ENCODE results near the gene IRAK3. TPM values are rescaled to one million over a fixed set of nuclear protein-coding genes. Genes with fewer than 3 reads are reported as not detected.

Gene IRAK3
- total RNA-seq, 1 experiment from 2014 or later, result 0.44 TPM

DNA sequence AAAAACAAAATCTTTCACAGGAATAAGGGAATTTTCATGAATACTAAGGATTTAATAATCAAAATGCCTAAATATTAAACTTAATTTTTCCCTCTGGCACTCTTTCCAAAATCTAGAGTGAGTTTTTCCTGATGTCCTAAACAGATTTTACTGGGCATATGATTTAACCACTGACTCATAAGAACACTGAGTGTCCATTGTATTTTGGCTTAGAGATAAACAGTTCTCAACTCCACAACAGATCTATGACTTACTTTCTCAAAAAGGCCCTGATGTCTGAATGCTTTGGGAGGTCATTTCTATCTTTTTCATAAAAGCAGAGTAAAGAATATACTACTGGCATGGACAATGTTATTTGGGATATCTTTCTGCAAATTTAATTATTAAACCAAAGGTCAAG lies 34.2 kb upstream of the IRAK3 start:
- no peak overlapping the region for H4K8ac ChIP-seq (replicated peaks; ENCODE audit: insufficient read length, low read depth, low read length)
- H3K4me2 ChIP-seq (ENCODE audit: insufficient read depth, insufficient read length, low read length), result no peak overlapping the region
- H3K4me1 ChIP-seq (ENCODE audit: insufficient read depth, low read length), result no peaks in the 10 kb centered on the region
- H2BK15ac ChIP-seq (ENCODE audit: low read depth, low read length), result no peak overlapping the region
- H3K23me2 ChIP-seq (ENCODE audit: insufficient read length, low read depth, low read length, poor library complexity, severe bottlenecking), result no peaks in the 10 kb centered on the region
- no peak overlapping the region for H2AK5ac ChIP-seq (ENCODE audit: insufficient read length, low read length)
- no peak overlapping the region for H3K4ac ChIP-seq (ENCODE audit: low read depth, low read length)
- no peak overlapping the region for H3K56ac ChIP-seq (ENCODE audit: insufficient read length, low read depth, low read length)
- H3K9me3 Mint-ChIP-seq, result no peaks in the 10 kb centered on the region; a peak in 1 of 5 replicates
- H3K23ac ChIP-seq (ENCODE audit: insufficient read length, low read depth, low read length), result no peak overlapping the region
- TF ChIP-seq, protein P1, sequence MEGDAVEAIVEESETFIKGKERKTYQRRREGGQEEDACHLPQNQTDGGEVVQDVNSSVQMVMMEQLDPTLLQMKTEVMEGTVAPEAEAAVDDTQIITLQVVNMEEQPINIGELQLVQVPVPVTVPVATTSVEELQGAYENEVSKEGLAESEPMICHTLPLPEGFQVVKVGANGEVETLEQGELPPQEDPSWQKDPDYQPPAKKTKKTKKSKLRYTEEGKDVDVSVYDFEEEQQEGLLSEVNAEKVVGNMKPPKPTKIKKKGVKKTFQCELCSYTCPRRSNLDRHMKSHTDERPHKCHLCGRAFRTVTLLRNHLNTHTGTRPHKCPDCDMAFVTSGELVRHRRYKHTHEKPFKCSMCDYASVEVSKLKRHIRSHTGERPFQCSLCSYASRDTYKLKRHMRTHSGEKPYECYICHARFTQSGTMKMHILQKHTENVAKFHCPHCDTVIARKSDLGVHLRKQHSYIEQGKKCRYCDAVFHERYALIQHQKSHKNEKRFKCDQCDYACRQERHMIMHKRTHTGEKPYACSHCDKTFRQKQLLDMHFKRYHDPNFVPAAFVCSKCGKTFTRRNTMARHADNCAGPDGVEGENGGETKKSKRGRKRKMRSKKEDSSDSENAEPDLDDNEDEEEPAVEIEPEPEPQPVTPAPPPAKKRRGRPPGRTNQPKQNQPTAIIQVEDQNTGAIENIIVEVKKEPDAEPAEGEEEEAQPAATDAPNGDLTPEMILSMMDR (conservative IDR thresholded peaks at IDR 0.05), result no peak
- H3K79me1 ChIP-seq (ENCODE audit: insufficient read depth, low read depth, low read length, poor library complexity, severe bottlenecking), result no peaks in the 10 kb centered on the region
- H4K91ac ChIP-seq (ENCODE audit: insufficient read length, low read depth, low read length), result no peak overlapping the region
- no peaks in the 10 kb centered on the region for H3K9me3 ChIP-seq (ENCODE audit: control insufficient read depth, low read depth, low read length)
- H4K5ac ChIP-seq (ENCODE audit: insufficient read length, low read depth, low read length), result no peak overlapping the region
- H2AFZ ChIP-seq (ENCODE audit: low read length), result no peak overlapping the region
- no peaks in the 10 kb centered on the region for H3K79me2 ChIP-seq (ENCODE audit: insufficient read depth, low read length)
- H2BK20ac ChIP-seq (ENCODE audit: low read depth, low read length, poor library complexity, severe bottlenecking), result no peak overlapping the region
- no peak overlapping the region for H2BK12ac ChIP-seq (ENCODE audit: insufficient read length, low read depth, low read length)
- no peak overlapping the region for H3K27ac Mint-ChIP-seq
- H3K27me3 ChIP-seq (ENCODE audit: insufficient read depth, low read length), result no peaks in the 10 kb centered on the region
- H2BK5ac ChIP-seq (ENCODE audit: insufficient read length, low read length), result no peak overlapping the region
- DNase-seq, result no peak
- H3K14ac ChIP-seq (ENCODE audit: insufficient read depth, low read length), result no peak overlapping the region
- no peak overlapping the region for H3K18ac ChIP-seq (ENCODE audit: insufficient read length, low read depth, low read length)
- H3K4me1 Mint-ChIP-seq, result no peaks in the 10 kb centered on the region
- no peak overlapping the region for H3T11ph ChIP-seq (ENCODE audit: low read length)
- no peak overlapping the region for H2BK120ac ChIP-seq (ENCODE audit: low read depth, low read length, poor library complexity, severe bottlenecking)
- no peak overlapping the region for H3K27ac ChIP-seq (ENCODE audit: insufficient read length, low read depth, low read length)
- peaks cover 0 to 3% (median 0%) of the 10 kb centered on the region in 3 experiments; a peak in 2 of 7 replicates for H3K36me3 Mint-ChIP-seq (ENCODE audit: insufficient read depth in 1 of 3, low read depth in 3 of 3)
- no peaks in the 10 kb centered on the region for H3K27me3 Mint-ChIP-seq (ENCODE audit: low read depth)
- no peak overlapping the region for H3K4me3 Mint-ChIP-seq
- H4K20me1 ChIP-seq (ENCODE audit: control insufficient read depth, insufficient read depth, insufficient read length), result no peaks in the 10 kb centered on the region
- H3K9ac ChIP-seq (ENCODE audit: extremely low read depth, insufficient read length, low read length), result no peak overlapping the region
